HEK293 (cell line): Measurements from ENCODE around the gene NKX6-1.

Experiments
- CTCF ChIP-seq: fragments of 450-650 bp; formaldehyde crosslinking; IDR thresholded peaks from 2 replicates; pipeline ENCODE4 v1.5.1; 2016; ENCODE audit warnings: missing biosample characterization, missing genetic modification characterization
- INSM2 ChIP-seq: fragments of 450-650 bp; formaldehyde crosslinking; IDR thresholded peaks from 2 replicates; pipeline ENCODE4 v1.5.1; 2016; ENCODE audit warnings: missing biosample characterization, missing genetic modification characterization
- KLF9 ChIP-seq: fragments of 450-650 bp; formaldehyde crosslinking; IDR thresholded peaks from 2 replicates; pipeline ENCODE4 v1.5.1; 2016; ENCODE audit warnings: missing biosample characterization, missing genetic modification characterization, low read depth
- REST ChIP-seq: fragments of 450-650 bp; formaldehyde crosslinking; IDR thresholded peaks from 2 replicates; pipeline ENCODE4 v1.5.1; 2016; ENCODE audit warnings: missing biosample characterization, missing genetic modification characterization
- SP7 ChIP-seq: fragments of 450-650 bp; formaldehyde crosslinking; IDR thresholded peaks from 2 replicates; pipeline ENCODE4 v1.5.1; 2016; ENCODE audit warnings: missing biosample characterization, missing genetic modification characterization
- TCF7L2 ChIP-seq: IDR thresholded peaks from 2 replicates; pipeline ENCODE4 v1.6.1; 2011; ENCODE audit warnings: low read depth, mild to moderate bottlenecking, inconsistent platforms, low read length, moderate library complexity, borderline replicate concordance
- YY1 ChIP-seq: fragments of 450-650 bp; formaldehyde crosslinking; IDR thresholded peaks from 2 replicates; pipeline ENCODE4 v1.5.1; 2018; ENCODE audit warnings: missing biosample characterization, missing genetic modification characterization
- ZBTB26 ChIP-seq: fragments of 450-650 bp; formaldehyde crosslinking; optimal IDR thresholded peaks from 2 replicates; pipeline ENCODE3; 2016; ENCODE audit warnings: missing biosample characterization, mild to moderate bottlenecking, missing genetic modification characterization
- ZNF645 ChIP-seq: fragments of 450-650 bp; formaldehyde crosslinking; IDR thresholded peaks from 2 replicates; pipeline ENCODE4; 2016; ENCODE audit warnings: missing biosample characterization, missing genetic modification characterization
- ZNF660 ChIP-seq: fragments of 450-650 bp; IDR thresholded peaks from 2 replicates; pipeline ENCODE4 v1.5.1; 2018; ENCODE audit warnings: missing biosample characterization, mild to moderate bottlenecking, missing genetic modification characterization

- TF ChIP-seq CTCF (tag by site-specific recombination) (peak; percentile 92), ZNF660 (tag by site-specific recombination) (no peak), REST (tag by site-specific recombination) (no peak), TCF7L2 (no peak), INSM2 (tag by site-specific recombination) (no peak), YY1 (peak; percentile 58; the same call in 1 of the 2 replicates), ZBTB26 (tag by site-specific recombination) (no peak), SP7 (no peak), KLF9 (no peak), ZNF645 (no peak)
Observed at GRCh38 chr4:84497504-84498202, 1.4 kb downstream of the NKX6-1 start.
